GM12878 (cell line): ENCODE measurements around the gene SCT. TPM values are rescaled to one million over a fixed set of nuclear protein-coding genes. Genes with fewer than 3 reads are reported as not detected.

ENCODE experiments used
- CTCF ChIP-seq, 3 experiments: IDR thresholded peaks in 2 of 3; conservative IDR thresholded peaks in 1 of 3; 2 replicates each; pipeline ENCODE4 v1.5.1; 2011; ENCODE audit warnings: low read depth in 3 of 3, low read length in 3 of 3, mild to moderate bottlenecking in 3 of 3, control low read depth in 2 of 3, moderate library complexity in 2 of 3, inconsistent platforms in 1 of 3, mixed read lengths in 1 of 3; ENCODE audit not compliant: control insufficient read depth in 2 of 3, insufficient read depth in 1 of 3; ENCODE audit errors: extremely low read depth in 1 of 3
- IRF3 ChIP-seq: fragments of 450-650 bp; IDR thresholded peaks from 2 replicates; pipeline ENCODE4 v1.6.1; 2014; ENCODE audit warnings: mild to moderate bottlenecking
- PAX5 ChIP-seq: IDR thresholded peaks from 2 replicates; pipeline ENCODE4 v1.6.1; 2011; ENCODE audit warnings: low read depth, low read length, borderline replicate concordance
- RAD21 ChIP-seq: IDR thresholded peaks from 2 replicates; pipeline ENCODE4 v1.6.1; 2011; ENCODE audit warnings: mild to moderate bottlenecking, low read depth, low read length, moderate library complexity; ENCODE audit not compliant: insufficient read depth
- RUNX3 ChIP-seq: IDR thresholded peaks from 2 replicates; pipeline ENCODE4 v1.6.1; 2012; ENCODE audit warnings: low read length, inconsistent platforms
- SMAD1 ChIP-seq: fragments of 450-650 bp; IDR thresholded peaks from 2 replicates; pipeline ENCODE4 v1.6.1; 2018; ENCODE audit warnings: mild to moderate bottlenecking, low read depth; ENCODE audit not compliant: partially characterized antibody
- SUPT20H ChIP-seq: IDR thresholded peaks from 2 replicates; pipeline ENCODE4 v1.6.1; 2011; ENCODE audit warnings: low read depth, mild to moderate bottlenecking, low read length, moderate library complexity, borderline replicate concordance; ENCODE audit not compliant: control insufficient read depth
- polyA plus RNA-seq, 11 experiments: library from polyadenylated mRNA; depleted of rRNA in 4 of 11; unstranded in 6 of 11; stranded (reverse) in 5 of 11; fragments of >200 nt; fragmentation: Nextera tagmentation in 4 of 11; fragmentation: Illumina TruSeq in 1 of 11; extraction: Ambion mirVana in 4 of 11; extraction: Trizol in 1 of 11; gene quantifications; 1 replicate in 1 of 11; 2 replicates in 10 of 11; pipeline versions ENCODE4 v1.2.1 to v1.2.3, GENCODE V29; 2011 to 2016; ENCODE audit warnings: inconsistent platforms in 2 of 11, missing spikeins in 2 of 11, low read depth in 1 of 11
- total RNA-seq, 4 experiments: library from RNA; depleted of rRNA in 3 of 4; stranded (reverse); fragments of >200 nt in 3 of 4; fragmentation: Illumina TruSeq in 1 of 4; extraction: Trizol in 1 of 4; gene quantifications; 2 replicates each; pipeline versions ENCODE4 v1.2.1 to v1.2.3, GENCODE V29; 2013 to 2021

SCT gene
- total and polyA plus RNA-seq, 10 of the 15 experiments (the other 5 are each of a cell fraction or from before 2014, with no cell fraction given): not detected

- TF ChIP-seq CTCF (IDR thresholded peaks at IDR 0.05 in 2 of 3, conservative IDR thresholded peaks at IDR 0.05 in 1 of 3; ENCODE audit: control insufficient read depth in 2 of 3, extremely low read depth in 1 of 3, insufficient read depth in 1 of 3, low read depth in 3 of 3, low read length in 3 of 3) (peak; percentile 72 to 80 (median 75)), PAX5 (no peak), RUNX3 (no peak), SUPT20H (no peak), SMAD1 (no peak), IRF3 (0 out of 2 replicates have a peak, but pooled peaks have one; percentile 28), RAD21 (peak; percentile 59)
Observed at GRCh38 chr11:662689-663274, 35.8 kb upstream of the SCT start (continued).
